HG03520 (cell line): Measurements from ENCODE around the gene RBM11.

Experiments used
- ATAC-seq: cut with Tn5 transposase; IDR thresholded peaks from one replicate; pipeline ENCODE4 v1.9.1; 2021; ENCODE audit warnings: mild to moderate bottlenecking, moderate library complexity; ENCODE audit not compliant: unreplicated experiment

Gene RBM11

GRCh38 chr21:14270631-14271030 lies 54.7 kb downstream of the RBM11 start:
- no peak for ATAC-seq

DNA sequence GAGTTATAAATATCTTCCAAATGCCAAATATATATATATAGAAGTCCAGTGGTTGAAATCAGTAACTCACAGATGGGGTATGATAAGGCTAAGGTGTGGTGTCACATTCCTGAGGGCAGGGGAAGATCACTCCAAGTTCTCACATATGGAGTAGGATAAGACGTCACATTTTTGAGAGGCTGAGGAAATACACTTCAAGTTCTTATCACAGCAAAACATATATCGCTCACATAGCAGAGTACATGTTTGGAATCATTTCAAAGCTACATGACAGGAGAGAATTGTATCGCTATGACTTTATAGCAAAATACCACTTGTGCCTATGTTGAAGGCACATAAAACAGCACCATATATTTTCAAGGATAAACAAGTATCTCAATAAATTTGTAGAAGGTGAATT lies 55.1 kb downstream of the RBM11 start:
- ATAC-seq = no peak

DNA sequence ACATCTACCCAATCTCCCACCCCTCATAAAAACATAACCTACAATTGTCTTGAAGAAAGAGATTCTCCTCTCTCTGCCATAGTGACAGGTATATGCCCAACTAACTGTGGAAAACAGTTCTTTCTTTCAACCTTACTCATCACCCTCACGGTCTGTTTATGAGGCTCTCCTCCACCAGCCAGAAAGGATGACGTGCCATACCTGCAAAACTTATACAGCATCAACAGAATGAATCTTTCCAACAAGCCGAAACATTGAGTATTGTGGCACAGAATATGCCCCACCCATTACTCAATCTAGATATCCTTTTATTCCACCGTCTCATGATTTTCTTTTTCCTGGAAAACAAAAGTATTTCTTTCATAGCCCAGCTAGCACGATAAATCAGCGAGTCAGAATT lies 55.7 kb downstream of the RBM11 start:
- ATAC-seq = no peak

GRCh38 chr21:14273736-14274538 lies 58.0 kb downstream of the RBM11 start:
- no peak for ATAC-seq

GRCh38 chr21:14275702-14276205 lies 59.8 kb downstream of the RBM11 start:
- no peak for ATAC-seq
